Ecto neural progenitor cell (in vitro differentiated cells): ENCODE data around the gene BCOR.

Experiments used
- DNase-seq: peaks from one replicate; pipeline ENCODE4 v3.0.0-alpha.2; 2018; ENCODE audit warnings: low spot score

Gene BCOR

DNA sequence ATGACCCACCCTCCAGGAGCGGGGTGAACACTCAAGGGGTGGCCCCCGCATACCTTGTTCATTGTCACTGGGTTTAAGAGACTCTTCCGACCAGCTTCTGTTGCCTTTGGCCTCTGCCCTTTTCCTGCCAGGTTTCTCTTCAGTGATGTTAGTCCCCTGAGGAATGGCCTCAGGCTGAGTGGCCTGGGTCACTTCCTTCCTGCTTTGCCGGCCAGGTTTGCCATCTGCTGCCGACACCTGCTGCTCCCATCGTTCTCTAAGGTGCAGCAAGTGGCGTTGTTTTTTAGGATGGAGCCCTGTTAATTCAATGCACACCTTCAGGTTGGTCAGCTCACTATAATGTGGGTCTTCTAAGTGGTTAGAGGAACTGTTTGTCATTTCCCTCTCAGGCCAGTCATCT lies 34.2 kb downstream of the BCOR start:
- DNase-seq, result no peak

DNA sequence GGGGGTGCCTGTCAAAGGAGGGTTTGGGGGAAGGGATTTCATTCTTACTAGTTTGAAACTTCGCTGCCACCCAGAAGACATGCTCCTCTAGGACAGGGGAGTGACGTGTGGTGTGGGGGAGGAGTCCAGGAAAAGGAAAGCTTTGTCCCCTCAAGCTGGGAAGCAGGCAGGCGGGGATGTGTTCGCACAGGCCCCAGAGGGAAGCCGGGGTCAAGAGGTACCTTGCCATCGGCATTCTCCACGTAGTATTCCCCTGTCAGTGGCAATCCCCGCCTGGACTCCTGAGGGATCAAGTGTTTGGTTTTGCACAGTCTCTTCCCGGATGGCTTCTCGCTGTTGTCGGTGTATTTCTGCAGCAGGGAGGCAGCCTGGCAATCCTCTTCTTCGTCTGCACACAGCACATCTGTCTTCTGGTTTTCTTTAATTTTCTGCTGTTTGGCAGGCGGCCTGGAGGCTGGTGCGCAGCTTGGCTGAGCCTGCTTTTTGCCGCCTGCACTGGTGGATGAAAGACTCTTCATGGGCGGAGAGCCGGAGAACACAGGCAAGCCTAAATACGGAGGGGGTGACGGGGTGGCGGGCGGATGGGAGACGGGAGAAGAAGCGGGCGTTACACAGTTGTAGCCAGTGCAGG lies 35.1 kb downstream of the BCOR start:
- DNase-seq, result no peak

GRCh38 chrX:40061871-40062524 lies 35.8 kb downstream of the BCOR start:
- DNase-seq, result no peak

- DNase-seq, result no peak
These were observed 36.8 kb downstream of the BCOR start for GRCh38 chrX:40061005-40061404.

DNA sequence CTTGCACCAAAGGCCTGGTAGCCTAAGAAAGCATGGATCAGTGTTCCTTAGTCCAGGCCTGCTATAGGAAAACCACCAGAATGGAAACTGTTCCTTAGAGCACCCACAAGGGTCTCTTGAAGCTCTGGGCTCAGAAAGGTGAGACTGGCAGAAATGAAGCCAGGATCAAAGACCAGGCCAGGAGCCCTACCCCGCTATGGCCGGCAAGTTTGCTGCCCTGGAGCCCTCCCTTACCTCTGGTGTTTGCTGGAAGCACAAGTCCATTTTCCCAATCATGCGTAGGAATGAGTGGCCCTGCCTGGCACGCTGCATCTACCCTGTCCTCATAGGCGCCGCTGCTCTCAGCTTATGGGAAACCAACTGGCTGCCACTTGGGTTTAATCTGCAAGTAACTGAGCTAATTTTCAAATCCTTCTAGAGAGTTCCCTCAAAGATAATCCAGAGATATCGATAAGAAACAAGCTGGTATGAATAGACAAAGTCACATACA lies 37.4 kb downstream of the BCOR start:
- no peak for DNase-seq

DNA sequence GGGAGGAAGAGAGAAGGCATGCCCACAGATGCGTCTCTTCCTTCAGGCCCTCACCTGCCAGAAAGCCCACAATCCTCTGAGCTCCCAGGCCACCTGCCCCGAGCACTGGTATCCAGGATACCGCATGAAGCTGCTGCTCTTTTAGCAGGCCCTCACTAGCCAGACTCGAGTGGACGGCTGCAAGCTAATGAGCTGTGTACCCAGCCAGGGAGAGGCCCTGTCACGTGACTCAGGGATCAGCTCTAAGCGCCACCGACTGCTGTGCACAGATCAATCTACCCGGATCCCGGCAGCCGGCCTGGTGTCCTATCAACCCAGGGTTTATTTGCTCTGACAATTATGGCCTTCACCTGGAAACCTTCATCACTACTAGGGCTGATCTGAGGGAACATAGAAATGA lies 39.0 kb downstream of the BCOR start:
- no peak for DNase-seq

- DNase-seq, result no peak
These were observed 40.4 kb downstream of the BCOR start for GRCh38 chrX:40057405-40057804.

DNA sequence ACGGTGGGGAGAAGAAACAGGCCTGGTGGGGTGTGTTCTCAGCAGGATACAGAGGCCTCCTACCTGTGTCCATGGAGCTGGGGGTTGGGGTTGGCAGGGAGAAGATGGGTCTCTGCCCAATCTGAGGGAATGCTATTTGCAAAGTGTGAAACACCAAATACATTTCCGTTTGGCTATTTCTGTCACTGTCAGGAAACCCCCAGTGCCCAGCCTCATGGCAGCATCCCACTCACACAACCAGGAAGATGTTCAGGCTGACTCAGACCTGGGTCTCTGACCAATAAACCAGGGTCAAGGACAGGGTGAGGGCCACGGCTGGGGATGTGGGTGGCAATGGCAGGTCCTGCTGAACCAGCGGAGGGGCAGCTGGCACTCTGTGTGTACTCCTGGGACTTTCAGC lies 41.3 kb downstream of the BCOR start:
- no peak for DNase-seq

DNA sequence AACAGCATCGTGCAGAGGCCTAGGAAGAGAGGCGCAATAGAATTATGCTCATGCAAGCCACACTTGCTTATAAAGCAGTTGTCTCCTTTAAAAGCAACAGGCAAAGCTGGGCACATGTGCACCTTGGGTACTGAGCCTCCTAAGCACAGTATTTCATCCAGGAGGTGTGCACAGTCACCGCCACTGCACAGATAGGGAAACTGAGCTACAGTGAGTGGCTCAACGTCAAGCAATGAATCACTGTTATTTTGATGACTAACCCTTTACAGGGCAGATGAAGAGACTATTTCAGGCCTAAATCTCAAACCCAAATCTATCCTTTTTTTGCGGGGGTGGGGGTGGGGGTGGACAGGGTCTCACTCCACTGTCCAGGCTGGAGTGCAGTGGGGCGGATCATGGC lies 42.3 kb downstream of the BCOR start:
- no peak for DNase-seq

GRCh38 chrX:40054793-40055192 lies 43.0 kb downstream of the BCOR start:
- DNase-seq, result no peak

- no peak for DNase-seq
These were observed 47.2 kb downstream of the BCOR start for GRCh38 chrX:40050532-40050931.

GRCh38 chrX:40049084-40049641 lies 48.6 kb downstream of the BCOR start:
- no peak for DNase-seq

GRCh38 chrX:40047485-40047884 lies 50.3 kb downstream of the BCOR start:
- no peak for DNase-seq

- DNase-seq, result no peak
These were observed 53.9 kb downstream of the BCOR start for GRCh38 chrX:40043895-40044294.

DNA sequence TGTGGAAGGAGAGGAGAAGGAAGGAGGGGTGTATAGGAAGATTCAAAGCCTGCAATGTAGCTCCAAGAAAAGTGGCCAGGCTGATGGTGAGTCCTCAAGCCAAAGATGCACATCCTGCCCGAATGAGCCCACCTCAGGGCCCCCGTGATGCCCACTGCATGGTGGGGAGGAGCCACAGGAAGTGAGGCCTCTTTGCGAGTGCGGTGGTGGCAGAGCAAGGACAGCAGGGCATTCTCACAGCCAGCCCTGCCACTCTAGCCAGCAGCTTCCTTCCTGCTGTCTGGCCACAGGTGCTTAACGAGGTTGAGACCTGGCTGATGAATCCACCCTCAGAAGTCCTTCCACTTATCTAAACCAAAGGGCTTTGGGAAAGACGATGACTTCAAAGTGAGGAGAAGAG lies 55.8 kb downstream of the BCOR start:
- DNase-seq, result no peak

GRCh38 chrX:40040686-40041461 lies 56.9 kb downstream of the BCOR start:
- DNase-seq, result no peak

DNA sequence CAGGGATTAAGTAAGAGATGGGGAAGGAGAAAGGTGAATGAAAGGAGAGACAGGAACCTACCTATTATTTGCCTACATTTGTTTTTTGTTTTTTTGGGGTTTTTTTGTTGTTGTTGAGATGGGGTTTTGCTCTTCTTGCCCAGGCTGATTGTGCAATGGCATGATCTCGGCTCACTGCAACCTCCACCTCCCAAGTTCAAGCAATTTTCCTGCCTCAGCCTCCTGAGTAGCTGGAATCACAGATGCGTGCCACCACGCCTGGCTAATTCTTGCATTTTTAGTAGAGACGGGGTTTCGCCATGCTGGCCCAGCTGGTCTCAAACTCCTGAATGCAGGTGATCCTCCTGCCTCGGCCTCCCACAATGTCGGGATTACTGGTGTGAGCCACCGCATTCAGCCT lies 57.9 kb downstream of the BCOR start:
- no peak for DNase-seq

GRCh38 chrX:40037367-40037766 lies 60.4 kb downstream of the BCOR start:
- no peak for DNase-seq

DNA sequence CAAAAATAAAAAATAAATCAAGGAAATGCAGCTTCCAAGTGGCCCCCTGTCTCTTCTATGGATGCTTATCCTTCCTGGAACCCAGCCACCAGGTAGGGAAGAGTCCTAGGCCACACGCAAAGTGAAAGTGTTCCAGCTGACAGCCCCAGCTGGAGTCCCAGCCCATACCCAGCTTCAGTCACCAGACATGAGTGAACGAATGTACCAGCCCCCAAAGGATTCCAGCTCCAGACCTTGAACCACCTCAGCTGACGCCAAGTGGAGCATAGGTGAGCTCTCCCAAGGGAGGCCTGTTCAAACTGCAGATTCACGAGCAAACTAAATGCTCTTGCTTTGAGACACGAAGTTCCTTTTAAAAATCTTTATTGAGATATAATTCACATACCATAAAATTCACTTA lies 62.0 kb downstream of the BCOR start:
- no peak for DNase-seq

DNA sequence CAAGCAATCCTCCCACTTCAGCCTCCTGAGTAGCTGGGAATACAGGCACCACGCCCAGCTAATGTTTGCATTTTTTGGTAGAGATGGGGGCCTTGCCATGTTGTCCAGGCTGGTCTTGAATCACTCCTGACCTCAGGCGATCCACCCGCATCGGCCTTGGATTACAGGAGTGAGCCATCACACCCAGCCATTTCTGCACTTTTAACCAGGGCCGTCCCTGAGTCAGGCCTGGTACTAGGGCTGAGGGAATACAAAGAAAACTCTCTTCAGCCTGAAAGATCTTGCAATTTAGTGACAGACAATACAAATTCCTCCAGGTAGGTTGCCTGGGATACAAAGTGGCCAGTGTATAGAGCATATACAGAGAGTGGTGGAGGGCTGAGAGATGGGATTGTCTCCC lies 65.8 kb downstream of the BCOR start:
- no peak for DNase-seq

- DNase-seq, result no peak
These were observed 67.6 kb downstream of the BCOR start for GRCh38 chrX:40030205-40030604.

DNA sequence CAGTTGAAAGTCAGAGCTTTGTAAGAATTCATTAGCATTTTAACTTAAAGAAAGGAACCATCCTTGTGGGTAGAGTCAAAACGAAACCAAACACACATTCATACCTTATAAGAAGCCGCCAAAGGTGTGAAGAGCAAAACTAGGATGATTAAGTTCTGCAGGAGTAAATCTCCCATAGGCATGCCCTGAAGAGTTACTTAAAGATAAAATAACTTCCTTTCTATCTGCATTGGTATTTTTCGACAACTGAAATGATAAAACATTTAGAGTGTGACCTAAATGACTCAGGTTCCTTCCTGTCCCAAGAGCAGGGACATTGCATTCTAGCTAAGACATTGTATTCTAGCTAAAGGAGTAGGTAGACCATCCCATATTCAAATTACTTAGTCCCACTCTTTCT lies 75.3 kb downstream of the BCOR start:
- DNase-seq, result no peak

DNA sequence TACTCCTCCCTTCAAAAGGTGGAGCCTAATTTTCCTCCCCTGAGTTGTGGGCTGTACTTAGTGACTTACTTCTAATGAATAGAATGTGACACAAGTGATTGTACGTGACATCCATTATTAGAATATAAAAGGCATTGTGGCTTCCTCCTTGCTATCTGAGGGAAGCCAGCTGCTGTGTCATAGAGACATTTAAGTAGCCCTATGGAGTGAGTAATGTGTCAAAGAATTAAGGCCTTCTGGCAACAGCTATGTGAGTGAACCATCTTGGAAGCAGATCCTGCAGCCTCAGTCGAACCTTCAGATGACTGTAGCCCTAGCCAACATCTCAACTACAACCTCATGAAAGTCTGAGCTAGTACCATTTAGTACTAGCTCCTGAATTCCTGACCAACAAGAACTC lies 76.1 kb downstream of the BCOR start:
- no peak for DNase-seq
